ENCODE results near the gene MED12L.
A peak's percentile ranks its signal among the peaks of the same experiment; 100 is the strongest.

The MED12L gene

DNA sequence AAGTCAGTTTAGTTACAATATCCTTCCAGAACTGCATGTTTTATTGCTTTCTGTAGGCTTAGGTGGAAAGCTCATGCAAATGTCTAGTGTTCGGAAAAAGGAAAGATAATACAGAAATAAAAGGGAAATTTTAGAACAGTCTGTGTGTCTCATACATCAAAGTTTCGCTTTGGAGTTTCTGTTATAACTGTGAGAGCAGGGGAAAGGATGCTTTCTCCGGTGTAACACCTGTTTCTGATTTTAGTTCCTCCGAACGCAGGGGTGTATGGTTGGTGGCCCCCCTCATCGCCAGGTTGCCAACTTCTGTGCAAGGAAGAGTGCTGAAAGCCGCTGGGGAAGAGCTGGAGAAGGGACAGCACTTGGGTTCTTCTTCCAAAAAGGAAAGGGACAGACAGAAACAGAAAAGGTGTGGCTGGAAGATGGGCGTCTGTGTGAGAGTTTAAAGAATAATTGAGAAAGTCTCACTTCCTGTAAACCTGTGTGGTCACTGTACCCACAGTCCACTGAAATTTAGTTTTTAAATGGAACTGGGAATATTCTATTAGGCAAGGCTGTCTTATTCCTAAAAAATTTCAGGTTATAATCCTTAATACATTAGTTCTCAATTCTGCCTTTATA, 292.4 kb downstream of the MED12L start:
- no peak for DNase-seq (ENCODE audit: extremely low read depth, low read depth)
- TF ChIP-seq, protein P1, sequence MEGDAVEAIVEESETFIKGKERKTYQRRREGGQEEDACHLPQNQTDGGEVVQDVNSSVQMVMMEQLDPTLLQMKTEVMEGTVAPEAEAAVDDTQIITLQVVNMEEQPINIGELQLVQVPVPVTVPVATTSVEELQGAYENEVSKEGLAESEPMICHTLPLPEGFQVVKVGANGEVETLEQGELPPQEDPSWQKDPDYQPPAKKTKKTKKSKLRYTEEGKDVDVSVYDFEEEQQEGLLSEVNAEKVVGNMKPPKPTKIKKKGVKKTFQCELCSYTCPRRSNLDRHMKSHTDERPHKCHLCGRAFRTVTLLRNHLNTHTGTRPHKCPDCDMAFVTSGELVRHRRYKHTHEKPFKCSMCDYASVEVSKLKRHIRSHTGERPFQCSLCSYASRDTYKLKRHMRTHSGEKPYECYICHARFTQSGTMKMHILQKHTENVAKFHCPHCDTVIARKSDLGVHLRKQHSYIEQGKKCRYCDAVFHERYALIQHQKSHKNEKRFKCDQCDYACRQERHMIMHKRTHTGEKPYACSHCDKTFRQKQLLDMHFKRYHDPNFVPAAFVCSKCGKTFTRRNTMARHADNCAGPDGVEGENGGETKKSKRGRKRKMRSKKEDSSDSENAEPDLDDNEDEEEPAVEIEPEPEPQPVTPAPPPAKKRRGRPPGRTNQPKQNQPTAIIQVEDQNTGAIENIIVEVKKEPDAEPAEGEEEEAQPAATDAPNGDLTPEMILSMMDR (IDR thresholded peaks at IDR 0.05; ENCODE audit: low read depth, low read length): no peak

DNA sequence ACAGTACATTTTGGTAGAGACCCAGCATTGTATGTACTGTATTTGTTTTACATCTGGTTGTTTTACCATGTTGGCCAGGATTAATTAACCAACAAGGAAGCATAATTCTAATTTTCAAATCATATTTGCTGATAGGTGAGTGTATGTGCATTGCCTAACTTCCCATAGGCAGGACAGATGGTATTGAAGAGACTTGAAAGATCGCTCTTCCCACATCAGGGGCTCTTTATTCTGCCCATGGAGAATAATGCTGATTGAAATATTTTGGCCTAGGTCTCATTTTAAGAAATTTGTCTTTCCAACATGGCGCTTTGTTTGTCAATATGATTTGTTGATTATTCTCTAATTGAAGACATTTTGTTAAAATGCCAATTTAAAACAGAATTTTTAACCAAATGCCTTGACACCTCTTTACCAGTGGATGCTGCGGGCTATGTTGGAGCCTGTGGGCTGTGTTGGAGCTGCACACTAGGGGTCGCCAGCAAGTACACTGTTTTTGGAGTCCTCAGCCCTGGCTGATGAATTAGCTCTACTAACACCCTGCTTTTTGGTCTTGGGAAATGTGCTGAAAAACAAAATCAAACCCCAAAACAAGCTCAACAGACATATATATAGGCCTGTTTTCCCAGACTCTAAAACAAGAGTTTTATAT, 293.7 kb downstream of the MED12L start:
- TF ChIP-seq, protein P1 (IDR thresholded peaks at IDR 0.05; ENCODE audit: low read depth, low read length): peak; percentile 38
- no peak for DNase-seq (ENCODE audit: extremely low read depth, low read depth)

DNA sequence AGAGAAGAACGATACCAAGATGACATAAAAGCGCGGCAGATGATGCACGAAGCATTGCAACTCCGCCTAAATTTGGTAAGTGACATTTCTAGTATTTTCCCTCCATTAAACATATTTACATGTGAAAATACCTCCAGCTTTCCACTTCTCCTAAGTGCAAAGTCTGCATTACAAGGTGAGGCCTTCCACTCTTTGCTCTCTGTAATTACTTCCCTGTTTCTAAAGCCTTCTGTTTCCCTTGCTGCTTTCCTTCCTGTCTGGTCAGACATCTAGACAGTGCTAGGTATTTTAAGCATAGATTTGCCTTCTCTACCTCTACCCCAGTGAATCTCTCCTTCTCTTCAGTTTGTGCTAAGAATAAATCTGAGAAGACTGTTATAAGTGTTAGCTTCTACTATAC, 297.2 kb downstream of the MED12L start:
- no peak for DNase-seq (ENCODE audit: extremely low read depth, low read depth)
- TF ChIP-seq, protein P1 (IDR thresholded peaks at IDR 0.05; ENCODE audit: low read depth, low read length): no peak

DNA sequence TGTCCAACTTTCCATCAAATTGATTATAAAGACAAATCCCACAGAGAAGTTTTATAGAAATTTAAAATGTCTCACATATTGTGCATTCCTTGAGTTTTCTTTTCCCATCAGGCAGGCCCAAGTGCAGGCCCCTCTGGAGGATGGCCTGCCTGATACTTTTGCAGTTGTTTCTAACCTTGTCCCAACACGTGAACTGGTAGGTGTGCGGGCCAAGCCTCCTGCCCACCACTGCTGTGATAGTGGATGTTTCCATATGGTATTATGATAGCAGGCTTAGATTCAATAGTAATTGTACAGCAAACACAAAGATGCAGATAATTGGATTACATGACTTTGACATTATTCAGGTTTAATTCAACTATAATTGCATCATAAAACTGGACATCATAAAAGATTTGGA, 297.6 kb downstream of the MED12L start:
- TF ChIP-seq, protein P1 (IDR thresholded peaks at IDR 0.05; ENCODE audit: low read depth, low read length): no peak
- DNase-seq (ENCODE audit: extremely low read depth, low read depth): no peak

DNA sequence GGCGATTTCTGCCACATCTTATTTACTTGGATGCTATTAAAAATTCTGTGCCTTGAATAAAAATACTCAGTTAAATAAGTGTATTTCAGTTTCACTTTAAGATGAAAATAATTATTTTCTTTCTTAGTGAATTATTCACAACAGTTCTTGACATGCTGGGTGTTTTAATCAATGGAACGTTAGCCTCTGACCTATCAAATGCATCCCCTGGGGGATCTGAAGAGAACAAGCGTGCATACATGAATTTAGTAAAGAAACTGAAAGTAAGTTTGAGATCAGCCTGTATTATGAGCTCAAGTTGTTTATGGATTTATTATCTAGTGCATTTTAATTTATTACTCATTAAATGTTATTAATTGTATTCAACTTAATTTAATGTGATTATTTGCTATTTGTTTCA, 298.5 kb downstream of the MED12L start:
- TF ChIP-seq, protein P1 (IDR thresholded peaks at IDR 0.05; ENCODE audit: low read depth, low read length): no peak
- no peak for DNase-seq (ENCODE audit: extremely low read depth, low read depth)

DNA sequence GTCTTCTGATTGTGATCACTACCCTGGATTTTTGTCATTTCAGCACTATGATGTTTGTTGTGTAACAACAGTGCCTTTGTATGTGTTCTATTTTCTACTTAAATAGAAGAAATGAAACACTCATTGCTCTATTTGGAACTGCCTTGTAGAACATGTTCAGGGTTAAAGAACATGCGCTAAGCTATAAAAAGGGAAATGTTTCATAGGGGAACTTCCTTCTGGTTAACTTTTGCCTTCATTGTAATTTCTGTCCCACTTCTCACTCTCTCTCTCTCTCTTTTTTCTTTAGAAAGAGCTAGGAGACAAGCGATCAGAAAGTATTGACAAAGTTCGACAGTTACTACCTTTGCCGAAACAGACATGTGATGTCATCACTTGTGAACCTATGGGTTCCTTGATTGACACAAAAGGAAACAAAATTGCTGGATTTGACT, 299.3 kb downstream of the MED12L start, which contains the start of gene P2RY12:
P2RY12 (minus strand) TSS at position 13 of the 434 bp plus-strand sequence. CDS start 45,908 bp downstream, outside the sequence.
- DNase-seq (ENCODE audit: extremely low read depth, low read depth): no peak
- TF ChIP-seq, protein P1 (IDR thresholded peaks at IDR 0.05; ENCODE audit: low read depth, low read length): no peak

DNA sequence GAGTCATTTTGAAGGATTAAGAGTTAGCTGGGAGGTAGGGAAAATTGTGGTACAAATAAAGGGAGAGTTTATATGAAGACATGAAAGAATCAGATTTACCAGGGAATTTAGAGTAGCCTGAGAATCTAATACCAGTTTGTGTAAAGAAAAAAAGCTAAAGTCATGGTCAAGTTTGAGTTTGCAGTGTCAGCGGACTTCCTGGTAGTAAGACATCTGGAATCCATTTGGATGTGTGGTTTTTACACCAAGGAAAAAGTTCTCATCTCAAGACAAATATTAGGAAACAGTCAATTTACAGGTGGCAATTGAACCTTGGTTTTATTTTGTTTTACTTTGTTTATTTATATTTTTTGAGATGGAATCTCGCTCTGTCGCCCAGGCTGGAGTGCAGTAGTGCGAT, 300.6 kb downstream of the MED12L start:
- TF ChIP-seq, protein P1 (IDR thresholded peaks at IDR 0.05; ENCODE audit: low read depth, low read length): no peak

More for the DNA sequence above, 300.6 kb downstream of the MED12L start:
- peak; percentile 29 for DNase-seq (ENCODE audit: extremely low read depth, low read depth)

Measured in AG09319 (cell line).